Parathyroid adenoma (tissue), 2 donors: ENCODE data around the gene ADCY2.

Source experiments
- H2AFZ ChIP-seq: fragments of 300-600 bp; sonication (generic); one replicate; pipeline ENCODE4 v1.7.0; 2017; ENCODE audit warnings: antibody characterized with exemption, mild to moderate bottlenecking
- H3K27ac ChIP-seq: fragments of 300-600 bp; sonication (generic); one replicate; pipeline ENCODE4 v1.7.0; 2017
- H3K27me3 ChIP-seq: fragments of 300-600 bp; sonication (generic); one replicate; pipeline ENCODE4 v1.7.0; 2017; ENCODE audit warnings: low read length; ENCODE audit not compliant: control insufficient read depth, insufficient read depth
- H3K36me3 ChIP-seq: fragments of 300-600 bp; sonication (generic); one replicate; pipeline ENCODE4 v1.7.0; 2017; ENCODE audit warnings: low read length; ENCODE audit not compliant: control insufficient read depth, insufficient read depth
- H3K4me1 ChIP-seq: fragments of 300-600 bp; sonication (generic); one replicate; pipeline ENCODE4 v1.7.0; 2017; ENCODE audit warnings: control low read depth
- H3K4me2 ChIP-seq: fragments of 300-600 bp; sonication (generic); one replicate; pipeline ENCODE4 v1.7.0; 2017; ENCODE audit warnings: low read length
- H3K4me3 ChIP-seq: fragments of 300-600 bp; sonication (generic); one replicate; pipeline ENCODE4 v1.7.0; 2017; ENCODE audit warnings: low read depth, low read length
- H3K79me2 ChIP-seq: fragments of 300-600 bp; sonication (generic); one replicate; pipeline ENCODE4 v1.7.0; 2017; ENCODE audit warnings: control low read depth
- H3K9ac ChIP-seq: fragments of 300-600 bp; sonication (generic); one replicate; pipeline ENCODE4 v1.7.0; 2017; ENCODE audit warnings: mild to moderate bottlenecking
- H3K9me3 ChIP-seq: fragments of 300-600 bp; sonication (generic); one replicate; pipeline ENCODE4 v1.7.0; 2017; ENCODE audit warnings: low read length; ENCODE audit not compliant: control insufficient read depth
- TF ChIP-seq, protein P1 (sequence below): fragments of 300-600 bp; sonication (generic); IDR thresholded peaks from one replicate; pipeline ENCODE4 v1.7.0; 2017; ENCODE audit warnings: antibody characterized with exemption, mild to moderate bottlenecking
- donor health status: primary hyperparathyroidism.

Gene ADCY2

DNA sequence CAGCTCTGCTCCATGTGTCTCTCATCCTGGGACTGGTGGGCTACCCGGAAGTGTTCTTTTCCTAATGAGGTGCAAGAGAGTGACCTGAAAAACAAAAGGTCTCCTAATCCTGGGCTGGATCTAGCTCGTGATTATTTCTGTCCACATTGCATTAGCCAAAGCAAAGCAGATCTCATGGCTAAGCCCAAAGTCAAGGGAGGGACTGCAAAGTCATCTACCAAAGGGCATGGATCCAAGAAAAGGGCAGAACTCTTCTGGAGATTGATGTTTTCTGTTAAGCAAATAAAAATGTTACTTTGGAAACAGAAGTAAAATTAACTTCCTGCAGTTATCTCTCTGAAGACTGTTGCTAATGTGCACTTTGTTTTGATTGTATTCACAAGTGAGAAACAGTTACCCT is 229.8 kb downstream of the ADCY2 start:
- H3K27me3 ChIP-seq = no peaks in the 10 kb centered on the region
- no peak overlapping the region for H3K9ac ChIP-seq
- H3K27ac ChIP-seq = no peak overlapping the region
- H3K4me2 ChIP-seq = no peak overlapping the region
- no peaks in the 10 kb centered on the region for H3K9me3 ChIP-seq
- no peak overlapping the region for H3K4me3 ChIP-seq
- no peak overlapping the region for H2AFZ ChIP-seq
- no peaks in the 10 kb centered on the region for H3K79me2 ChIP-seq
- H3K36me3 ChIP-seq = no peaks in the 10 kb centered on the region
- TF ChIP-seq, protein P1, sequence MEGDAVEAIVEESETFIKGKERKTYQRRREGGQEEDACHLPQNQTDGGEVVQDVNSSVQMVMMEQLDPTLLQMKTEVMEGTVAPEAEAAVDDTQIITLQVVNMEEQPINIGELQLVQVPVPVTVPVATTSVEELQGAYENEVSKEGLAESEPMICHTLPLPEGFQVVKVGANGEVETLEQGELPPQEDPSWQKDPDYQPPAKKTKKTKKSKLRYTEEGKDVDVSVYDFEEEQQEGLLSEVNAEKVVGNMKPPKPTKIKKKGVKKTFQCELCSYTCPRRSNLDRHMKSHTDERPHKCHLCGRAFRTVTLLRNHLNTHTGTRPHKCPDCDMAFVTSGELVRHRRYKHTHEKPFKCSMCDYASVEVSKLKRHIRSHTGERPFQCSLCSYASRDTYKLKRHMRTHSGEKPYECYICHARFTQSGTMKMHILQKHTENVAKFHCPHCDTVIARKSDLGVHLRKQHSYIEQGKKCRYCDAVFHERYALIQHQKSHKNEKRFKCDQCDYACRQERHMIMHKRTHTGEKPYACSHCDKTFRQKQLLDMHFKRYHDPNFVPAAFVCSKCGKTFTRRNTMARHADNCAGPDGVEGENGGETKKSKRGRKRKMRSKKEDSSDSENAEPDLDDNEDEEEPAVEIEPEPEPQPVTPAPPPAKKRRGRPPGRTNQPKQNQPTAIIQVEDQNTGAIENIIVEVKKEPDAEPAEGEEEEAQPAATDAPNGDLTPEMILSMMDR = no peak
- H3K4me1 ChIP-seq = no peaks in the 10 kb centered on the region

GRCh38 chr5:7628248-7628647 is 232.3 kb downstream of the ADCY2 start:
- H3K27me3 ChIP-seq = no peaks in the 10 kb centered on the region
- H3K79me2 ChIP-seq = no peaks in the 10 kb centered on the region
- no peak overlapping the region for H3K4me3 ChIP-seq
- H3K4me2 ChIP-seq = no peak overlapping the region
- H3K36me3 ChIP-seq = no peaks in the 10 kb centered on the region
- no peak overlapping the region for H3K27ac ChIP-seq
- H3K9ac ChIP-seq = no peak overlapping the region
- no peaks in the 10 kb centered on the region for H3K4me1 ChIP-seq
- H3K9me3 ChIP-seq = no peaks in the 10 kb centered on the region
- H2AFZ ChIP-seq = no peak overlapping the region
- TF ChIP-seq, protein P1 = no peak

- Histone ChIP-seq H3K4me2 (no peak overlapping the region), H3K36me3 (no peaks in the 10 kb centered on the region), H3K9me3 (no peaks in the 10 kb centered on the region), H2AFZ (no peak overlapping the region), H3K27me3 (no peaks in the 10 kb centered on the region), H3K27ac (no peak overlapping the region), H3K4me3 (no peak overlapping the region), H3K4me1 (no peaks in the 10 kb centered on the region), H3K79me2 (no peaks in the 10 kb centered on the region), H3K9ac (no peak overlapping the region)
- TF ChIP-seq, protein P1 = no peak
Measured at GRCh38 chr5:7628820-7629219, 232.9 kb downstream of the ADCY2 start.

DNA sequence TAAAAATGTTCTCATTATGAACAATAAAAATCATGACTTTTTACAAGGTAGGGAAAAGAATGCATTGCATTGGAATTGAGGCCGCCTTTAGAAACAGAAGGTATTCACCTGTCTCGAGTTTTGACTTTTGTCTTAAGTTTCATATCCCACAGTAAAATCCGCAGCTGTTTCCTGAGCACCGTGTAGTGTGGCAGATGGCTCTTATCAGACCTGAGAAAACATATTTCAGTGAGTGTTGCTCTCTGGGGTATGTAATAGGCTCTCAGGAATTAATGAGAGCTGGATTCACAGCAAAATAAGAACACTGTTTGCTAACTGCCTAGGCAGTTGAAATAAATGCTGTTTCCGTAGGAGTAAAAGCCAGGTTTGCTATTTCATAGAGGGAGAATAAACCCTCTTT is 233.6 kb downstream of the ADCY2 start:
- TF ChIP-seq, protein P1 = no peak
- Histone ChIP-seq H3K36me3 (no peaks in the 10 kb centered on the region), H3K4me3 (no peak overlapping the region), H3K27ac (no peak overlapping the region), H3K9ac (no peak overlapping the region), H3K9me3 (no peaks in the 10 kb centered on the region), H3K79me2 (no peaks in the 10 kb centered on the region), H3K27me3 (no peaks in the 10 kb centered on the region), H3K4me2 (no peak overlapping the region), H3K4me1 (no peaks in the 10 kb centered on the region), H2AFZ (no peak overlapping the region)

- TF ChIP-seq, protein P1 = no peak
- Histone ChIP-seq H3K4me1 (no peaks in the 10 kb centered on the region), H3K4me2 (no peak overlapping the region), H3K36me3 (no peaks in the 10 kb centered on the region), H3K27me3 (no peaks in the 10 kb centered on the region), H3K27ac (no peak overlapping the region), H2AFZ (no peak overlapping the region), H3K9ac (no peak overlapping the region), H3K4me3 (no peak overlapping the region), H3K9me3 (no peaks in the 10 kb centered on the region), H3K79me2 (no peaks in the 10 kb centered on the region)
Measured at GRCh38 chr5:7634837-7635236, 238.9 kb downstream of the ADCY2 start.
